ENCODE results near the gene METTL8.
A peak's percentile ranks its signal among the peaks of the same experiment; 100 is the strongest.

METTL8 gene

GRCh38 chr2:171399292-171399691 lies 34.5 kb downstream of the METTL8 start:
- Histone ChIP-seq H3K4me3 (ENCODE audit: low read depth in 1 of 2, low read length in 1 of 2) (no peak overlapping the region), H3K27ac (no peak overlapping the region), H3K27me3 (no peaks in the 10 kb centered on the region), H3K9me3 (no peaks in the 10 kb centered on the region), H3K4me1 (ENCODE audit: control insufficient read depth in 1 of 2, insufficient read depth in 1 of 2, low read depth in 1 of 2, low read length in 1 of 2) (peaks cover 6 to 11% of the 10 kb centered on the region in 2 experiments), H3K36me3 (no peaks in the 10 kb centered on the region)
- TF ChIP-seq CTCF (IDR thresholded peaks at IDR 0.05): no peak

DNA sequence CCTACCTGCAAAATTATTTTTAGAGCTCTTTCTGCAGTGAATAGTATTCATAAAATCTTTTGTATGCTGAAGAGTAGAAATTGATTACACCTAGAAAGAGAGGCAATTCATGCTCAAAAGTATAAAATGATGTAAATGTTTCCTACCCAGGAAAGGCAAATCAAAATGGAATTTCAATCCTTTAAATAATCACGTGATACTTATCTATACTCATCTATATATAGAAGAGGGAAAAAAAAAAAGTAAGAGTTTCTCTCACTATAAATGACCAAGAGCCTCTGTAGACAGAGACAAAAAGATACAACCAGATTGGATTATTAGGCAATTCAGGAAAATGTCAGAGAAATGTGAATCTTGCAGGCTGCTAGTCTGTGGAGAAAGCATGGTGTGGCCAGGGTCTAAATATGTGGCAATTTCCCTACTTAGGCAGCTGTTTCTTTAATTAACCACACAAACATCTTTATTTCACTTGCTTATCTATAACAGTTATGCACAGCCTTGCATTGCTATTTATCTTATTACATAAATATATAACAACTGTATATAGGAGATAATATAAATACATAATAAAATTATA lies 39.5 kb downstream of the METTL8 start:
- Histone ChIP-seq H3K36me3 (no peaks in the 10 kb centered on the region), H3K4me3 (ENCODE audit: low read depth in 1 of 2, low read length in 1 of 2) (peak overlapping the region in 1 of 2 experiments; percentile 6), H3K27ac (no peak overlapping the region), H3K9me3 (no peaks in the 10 kb centered on the region), H3K27me3 (no peaks in the 10 kb centered on the region), H3K4me1 (ENCODE audit: control insufficient read depth in 1 of 2, insufficient read depth in 1 of 2, low read depth in 1 of 2, low read length in 1 of 2) (peaks cover 18 to 50% of the 10 kb centered on the region in 2 experiments)
- no peak for TF ChIP-seq CTCF (IDR thresholded peaks at IDR 0.05)

GRCh38 chr2:171393487-171393886 lies 40.3 kb downstream of the METTL8 start:
- Histone ChIP-seq H3K27me3 (no peaks in the 10 kb centered on the region), H3K4me3 (ENCODE audit: low read depth in 1 of 2, low read length in 1 of 2) (no peak overlapping the region), H3K36me3 (no peaks in the 10 kb centered on the region), H3K4me1 (ENCODE audit: control insufficient read depth in 1 of 2, insufficient read depth in 1 of 2, low read depth in 1 of 2, low read length in 1 of 2) (peaks cover 25 to 57% of the 10 kb centered on the region in 2 experiments), H3K9me3 (no peaks in the 10 kb centered on the region), H3K27ac (no peak overlapping the region)
- no peak for TF ChIP-seq CTCF (IDR thresholded peaks at IDR 0.05)

- no peaks in the 10 kb centered on the region for H3K27me3 ChIP-seq
- H3K9me3 ChIP-seq: no peaks in the 10 kb centered on the region
- no peaks in the 10 kb centered on the region for H3K36me3 ChIP-seq
- H3K4me1 ChIP-seq (ENCODE audit: control insufficient read depth in 1 of 2, insufficient read depth in 1 of 2, low read depth in 1 of 2, low read length in 1 of 2): peaks cover 31 to 68% of the 10 kb centered on the region in 2 experiments
- TF ChIP-seq CTCF (IDR thresholded peaks at IDR 0.05): no peak
- no peak overlapping the region for H3K4me3 ChIP-seq (ENCODE audit: low read depth in 1 of 2, low read length in 1 of 2)
- no peak overlapping the region for H3K27ac ChIP-seq
These were observed 42.3 kb downstream of the METTL8 start for GRCh38 chr2:171391532-171391931.

DNA sequence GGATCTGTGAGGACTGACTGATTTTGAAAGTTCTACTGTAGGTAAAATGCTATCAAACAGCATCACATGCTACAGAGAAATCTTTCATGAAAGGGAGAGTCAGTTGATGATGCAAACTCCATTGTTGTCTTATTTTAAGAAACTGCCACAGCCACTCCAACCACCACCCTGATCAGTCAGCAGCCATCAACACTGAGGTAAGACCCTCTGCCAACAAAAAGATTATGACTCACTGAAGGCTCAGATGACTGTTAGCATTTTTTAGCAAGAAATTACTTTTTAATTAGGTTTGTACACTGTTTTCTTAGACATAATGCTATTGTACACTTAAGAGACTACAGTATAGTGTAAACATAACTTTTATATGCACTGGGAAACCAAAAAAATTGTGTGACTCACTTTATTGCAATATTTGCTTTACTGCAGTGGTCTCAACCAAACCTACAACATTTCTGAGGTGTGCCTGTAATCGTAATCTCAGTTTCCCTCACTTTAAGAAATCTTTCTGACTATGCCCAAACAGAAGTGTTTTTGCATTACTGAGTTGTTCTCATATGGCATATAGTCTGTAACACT lies 42.8 kb downstream of the METTL8 start:
- H3K4me3 ChIP-seq (ENCODE audit: low read depth in 1 of 2, low read length in 1 of 2): no peak overlapping the region
- H3K9me3 ChIP-seq: no peaks in the 10 kb centered on the region
- TF ChIP-seq CTCF (IDR thresholded peaks at IDR 0.05): no peak
- peaks cover 31 to 68% of the 10 kb centered on the region in 2 experiments for H3K4me1 ChIP-seq (ENCODE audit: control insufficient read depth in 1 of 2, insufficient read depth in 1 of 2, low read depth in 1 of 2, low read length in 1 of 2)
- H3K36me3 ChIP-seq: no peaks in the 10 kb centered on the region
- H3K27ac ChIP-seq: no peak overlapping the region
- no peaks in the 10 kb centered on the region for H3K27me3 ChIP-seq

Data from neutrophil (primary cell).